ENCODE measurements around the gene GART.
A peak's percentile ranks its signal among the peaks of the same experiment; 100 is the strongest.
"Not testable (repeated sequence)": the region's sequence is repeated elsewhere in the genome, so short reads cannot be mapped to it uniquely, and the experiment has no call there.

GART gene

GRCh38 chr21:33512481-33512880 is 29.4 kb downstream of the GART start:
- no peak for DNase-seq (ENCODE audit: low spot score)

- DNase-seq (ENCODE audit: low spot score) = no peak
Observed at GRCh38 chr21:33511639-33512038, 30.3 kb downstream of the GART start.

- DNase-seq (ENCODE audit: low spot score) = no peak
Observed at GRCh38 chr21:33510826-33511225, 31.1 kb downstream of the GART start.

- DNase-seq (ENCODE audit: low spot score) = not testable (repeated sequence)
Observed at GRCh38 chr21:33507003-33507402, 34.9 kb downstream of the GART start.

- no peak for DNase-seq (ENCODE audit: low spot score)
Observed at GRCh38 chr21:33505833-33506232, 36.1 kb downstream of the GART start.

- DNase-seq (ENCODE audit: low spot score) = peak; percentile 24
Observed at GRCh38 chr21:33496345-33496744, 45.6 kb downstream of the GART start.

- DNase-seq (ENCODE audit: low spot score) = no peak
Observed at GRCh38 chr21:33495743-33496142, 46.2 kb downstream of the GART start.

- DNase-seq (ENCODE audit: low spot score) = no peak
Observed at GRCh38 chr21:33493756-33494155, 48.2 kb downstream of the GART start.

- no peak for DNase-seq (ENCODE audit: low spot score)
Observed at GRCh38 chr21:33492571-33492970, 49.3 kb downstream of the GART start.

- peak; percentile 97 for DNase-seq (ENCODE audit: low spot score)
Observed at GRCh38 chr21:33491373-33492102, 50.4 kb downstream of the GART start, which contains the start of gene DNAJC28. Gene DNAJC28 (minus strand): TSS chr21:33491716. CDS start chr21:33489393, 2,323 bp downstream.

GRCh38 chr21:33490991-33491372 is 50.9 kb downstream of the GART start:
- DNase-seq (ENCODE audit: low spot score) = peak; percentile 39

GRCh38 chr21:33488936-33489335 is 53.0 kb downstream of the GART start:
- DNase-seq (ENCODE audit: low spot score) = no peak

GRCh38 chr21:33487996-33488395 is 53.9 kb downstream of the GART start:
- no peak for DNase-seq (ENCODE audit: low spot score)

- no peak for DNase-seq (ENCODE audit: low spot score)
Observed at GRCh38 chr21:33481314-33481943, 60.5 kb downstream of the GART start.

- no peak for DNase-seq (ENCODE audit: low spot score)
Observed at GRCh38 chr21:33480481-33481103, 61.3 kb downstream of the GART start.

- peak; percentile 96 for DNase-seq (ENCODE audit: low spot score)
Observed at GRCh38 chr21:33479679-33480480, 62.0 kb downstream of the GART start, which contains the start of gene TMEM50B. Gene TMEM50B (minus strand): TSS chr21:33479974. CDS start chr21:33468885, 11,089 bp downstream.

- DNase-seq (ENCODE audit: low spot score) = peak; percentile 68
Observed at GRCh38 chr21:33478935-33479678, 62.8 kb downstream of the GART start.

GRCh38 chr21:33478182-33478581 is 63.7 kb downstream of the GART start:
- no peak for DNase-seq (ENCODE audit: low spot score)

- no peak for DNase-seq (ENCODE audit: low spot score)
Observed at GRCh38 chr21:33477066-33477465, 64.9 kb downstream of the GART start.

GRCh38 chr21:33473344-33473743 is 68.6 kb downstream of the GART start:
- no peak for DNase-seq (ENCODE audit: low spot score)

- DNase-seq (ENCODE audit: low spot score) = no peak
Observed at GRCh38 chr21:33470701-33471100, 71.2 kb downstream of the GART start.
